SK-N-MC (cell line): ENCODE measurements around the gene CDKN1A.

Experiments used
- DNase-seq: peaks from one replicate; pipeline ENCODE4 v3.0.0-alpha.2; 2011; ENCODE audit warnings: low read depth, low spot score
- H3K27ac ChIP-seq: fragments of 200-600 bp; sonication (generic); 2 replicates; pipeline ENCODE4 v1.5.1; 2016; ENCODE audit warnings: mixed run types
- H3K36me3 ChIP-seq: fragments of 200-600 bp; sonication (generic); 2 replicates; pipeline ENCODE4 v1.6.1; 2017; ENCODE audit warnings: antibody characterized with exemption, low read length, mixed read lengths; ENCODE audit not compliant: insufficient read depth
- H3K4me3 ChIP-seq: fragments of 200-600 bp; sonication (generic); 2 replicates; pipeline ENCODE4 v1.5.1; 2016
- H3K9ac ChIP-seq: fragments of 200-600 bp; sonication (generic); 2 replicates; pipeline ENCODE4 v1.8.0; 2017; ENCODE audit warnings: mixed run types, mixed read lengths; ENCODE audit not compliant: insufficient read length
- H3K9me3 ChIP-seq: fragments of 200-600 bp; sonication (generic); 2 replicates; pipeline ENCODE4 v1.6.1; 2017; ENCODE audit warnings: low read depth, mild to moderate bottlenecking, antibody characterized with exemption, low read length, moderate library complexity, mixed read lengths
- EZH2 ChIP-seq: fragments of 200-600 bp; sonication (generic); IDR thresholded peaks from one replicate; pipeline ENCODE4 v1.6.1; 2017; ENCODE audit warnings: antibody characterized with exemption
- FOXP2 ChIP-seq: optimal IDR thresholded peaks from 2 replicates; pipeline ENCODE3; 2011; ENCODE audit warnings: mild to moderate bottlenecking, moderate library complexity; ENCODE audit not compliant: insufficient read depth; ENCODE audit errors: extremely low read length, control extremely low read depth
- POLR2AphosphoS5 ChIP-seq: IDR thresholded peaks from 2 replicates; pipeline ENCODE4 v1.6.1; 2012; ENCODE audit warnings: mild to moderate bottlenecking, low read depth, low read length, borderline replicate concordance

CDKN1A gene

GRCh38 chr6:36679043-36679833 is 724 bp downstream of the CDKN1A start:
- DNase-seq = no peak
- Histone ChIP-seq H3K4me3 (peak overlapping the region; percentile 75), H3K27ac (no peak overlapping the region), H3K9ac (peak overlapping the region; percentile 42), H3K36me3 (no peaks in the 10 kb centered on the region), H3K9me3 (no peaks in the 10 kb centered on the region)
- TF ChIP-seq POLR2AphosphoS5 (no peak), FOXP2 (no peak), EZH2 (no peak)

GRCh38 chr6:36682328-36683144 is 4.0 kb downstream of the CDKN1A start:
- TF ChIP-seq POLR2AphosphoS5 = no peak
- no peak for TF ChIP-seq FOXP2
- no peak for TF ChIP-seq EZH2
- no peak for DNase-seq
- Histone ChIP-seq H3K9me3 (no peaks in the 10 kb centered on the region), H3K4me3 (no peak overlapping the region), H3K36me3 (no peaks in the 10 kb centered on the region), H3K9ac (no peak overlapping the region), H3K27ac (no peak overlapping the region)

GRCh38 chr6:36683145-36683655 is 4.7 kb downstream of the CDKN1A start:
- H3K9me3 ChIP-seq = no peaks in the 10 kb centered on the region
- no peak for TF ChIP-seq POLR2AphosphoS5
- no peak for TF ChIP-seq EZH2
- no peak for TF ChIP-seq FOXP2
- H3K27ac ChIP-seq = no peak overlapping the region
- H3K36me3 ChIP-seq = no peaks in the 10 kb centered on the region
- DNase-seq = no peak
- H3K9ac ChIP-seq = no peak overlapping the region
- H3K4me3 ChIP-seq = no peak overlapping the region

- Histone ChIP-seq H3K27ac (no peak overlapping the region), H3K9ac (no peak overlapping the region)
Measured at GRCh38 chr6:36683656-36684446, 5.3 kb downstream of the CDKN1A start.

GRCh38 chr6:36684447-36684812 is 5.9 kb downstream of the CDKN1A start:
- Histone ChIP-seq H3K9ac (no peak overlapping the region), H3K9me3 (no peaks in the 10 kb centered on the region), H3K4me3 (no peak overlapping the region), H3K36me3 (no peaks in the 10 kb centered on the region), H3K27ac (no peak overlapping the region)
- DNase-seq = no peak
- TF ChIP-seq FOXP2 (no peak), EZH2 (no peak), POLR2AphosphoS5 (no peak)

More at GRCh38 chr6:36683656-36684446, 5.3 kb downstream of the CDKN1A start:
- TF ChIP-seq FOXP2 = no peak
- TF ChIP-seq EZH2 = no peak
- TF ChIP-seq POLR2AphosphoS5 = no peak
- no peak overlapping the region for H3K4me3 ChIP-seq
- no peak for DNase-seq
- no peaks in the 10 kb centered on the region for H3K9me3 ChIP-seq
- no peaks in the 10 kb centered on the region for H3K36me3 ChIP-seq

- no peak overlapping the region for H3K27ac ChIP-seq
- no peak overlapping the region for H3K9ac ChIP-seq
- no peak overlapping the region for H3K4me3 ChIP-seq
- no peaks in the 10 kb centered on the region for H3K36me3 ChIP-seq
- no peaks in the 10 kb centered on the region for H3K9me3 ChIP-seq
- TF ChIP-seq EZH2 (no peak), POLR2AphosphoS5 (no peak)
- no peak for DNase-seq
Measured at GRCh38 chr6:36685166-36685924, 6.8 kb downstream of the CDKN1A start.

DNA sequence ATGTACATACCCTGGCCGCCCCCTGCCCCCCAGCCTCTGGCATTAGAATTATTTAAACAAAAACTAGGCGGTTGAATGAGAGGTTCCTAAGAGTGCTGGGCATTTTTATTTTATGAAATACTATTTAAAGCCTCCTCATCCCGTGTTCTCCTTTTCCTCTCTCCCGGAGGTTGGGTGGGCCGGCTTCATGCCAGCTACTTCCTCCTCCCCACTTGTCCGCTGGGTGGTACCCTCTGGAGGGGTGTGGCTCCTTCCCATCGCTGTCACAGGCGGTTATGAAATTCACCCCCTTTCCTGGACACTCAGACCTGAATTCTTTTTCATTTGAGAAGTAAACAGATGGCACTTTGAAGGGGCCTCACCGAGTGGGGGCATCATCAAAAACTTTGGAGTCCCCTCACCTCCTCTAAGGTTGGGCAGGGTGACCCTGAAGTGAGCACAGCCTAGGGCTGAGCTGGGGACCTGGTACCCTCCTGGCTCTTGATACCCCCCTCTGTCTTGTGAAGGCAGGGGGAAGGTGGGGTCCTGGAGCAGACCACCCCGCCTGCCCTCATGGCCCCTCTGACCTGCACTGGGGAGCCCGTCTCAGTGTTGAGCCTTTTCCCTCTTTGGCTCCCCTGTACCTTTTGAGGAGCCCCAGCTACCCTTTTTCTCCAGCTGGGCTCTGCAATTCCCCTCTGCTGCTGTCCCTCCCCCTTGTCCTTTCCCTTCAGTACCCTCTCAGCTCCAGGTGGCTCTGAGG is 7.6 kb downstream of the CDKN1A start:
- DNase-seq = no peak
- Histone ChIP-seq H3K9ac (no peak overlapping the region), H3K4me3 (no peak overlapping the region), H3K27ac (no peak overlapping the region), H3K9me3 (no peaks in the 10 kb centered on the region), H3K36me3 (no peaks in the 10 kb centered on the region)
- TF ChIP-seq FOXP2 (no peak), POLR2AphosphoS5 (no peak), EZH2 (no peak)
